Body of pancreas (tissue), 4 donors: ENCODE results near the gene CD22.

ENCODE experiments used
- CTCF ChIP-seq, 7 experiments: fragments of 450-650 bp in 4 of 7; fragments of 200-600 bp in 3 of 7; sonication (generic) in 3 of 7; IDR thresholded peaks; one replicate each; pipeline ENCODE4 v1.5.1; 2016 to 2019; ENCODE audit warnings: antibody characterized with exemption in 7 of 7
- POLR2A ChIP-seq, 3 donors: fragments of 450-650 bp; IDR thresholded peaks; one replicate each; pipeline ENCODE4 v1.6.1; 2016; ENCODE audit warnings: antibody characterized with exemption in 3 of 3, mild to moderate bottlenecking in 2 of 3

GRCh38 chr19:35344511-35345031, 15.6 kb downstream of the CD22 start:
- no peak for TF ChIP-seq CTCF (IDR thresholded peaks at IDR 0.05)
- no peak for TF ChIP-seq POLR2A (IDR thresholded peaks at IDR 0.05)
